KBM-7 (cell line): ENCODE data around the gene STING1.
"Not testable (repeated sequence)": the region's sequence is repeated elsewhere in the genome, so short reads cannot be mapped to it uniquely, and the experiment has no call there.

Experiments
- DNase-seq: peaks from one replicate; pipeline ENCODE4 v3.0.0-alpha.2; 2015
- in situ Hi-C: fragments of 300-500 bp; cut with MboI; formaldehyde crosslinking; loops from 2 replicates; pipeline ENCODE4 v1.14.3; 2020; ENCODE audit warnings: low sequenced_read_pairs, low pct_unique_long_range_greater_than_20kb, mixed read lengths

Gene STING1

GRCh38 chr5:139446956-139447779 is 35.4 kb downstream of the STING1 start:
- DNase-seq: no peak
- in situ Hi-C loops: no loop called here

- in situ Hi-C loops: no loop called here
- DNase-seq: no peak
These were observed 37.0 kb downstream of the STING1 start for GRCh38 chr5:139445325-139446170.

GRCh38 chr5:139443831-139444453 is 38.6 kb downstream of the STING1 start:
- DNase-seq: peak; percentile 42
- in situ Hi-C loops: no loop called here

GRCh38 chr5:139440416-139440815 is 42.1 kb downstream of the STING1 start:
- in situ Hi-C loops, DNase-seq: not testable (repeated sequence)

GRCh38 chr5:139439013-139439903 is 43.3 kb downstream of the STING1 start, which contains the start of gene DNAJC18:
DNAJC18 (minus strand) TSS chr5:139439525; CDS start chr5:139439445, 80 bp downstream.
- DNase-seq: peak; percentile 86
- in situ Hi-C loops: no loop called here

- in situ Hi-C loops: no loop called here
- DNase-seq: no peak
These were observed 43.9 kb downstream of the STING1 start for GRCh38 chr5:139438707-139439012.

- DNase-seq: no peak
- in situ Hi-C loops: no loop called here
These were observed 46.9 kb downstream of the STING1 start for GRCh38 chr5:139435676-139436075.

GRCh38 chr5:139431706-139432105 is 50.9 kb downstream of the STING1 start:
- no peak for DNase-seq
- in situ Hi-C loops: no loop called here

GRCh38 chr5:139430015-139430414 is 52.5 kb downstream of the STING1 start:
- in situ Hi-C loops: no loop called here
- no peak for DNase-seq

- in situ Hi-C loops: loop anchor here (10.0 kb wide), 1 partner anchor 48 kb away; the partner anchor contains the start of gene SMIM33
- no peak for DNase-seq
These were observed 56.2 kb downstream of the STING1 start for GRCh38 chr5:139426203-139426885.
